HUES64 (cell line): Measurements from ENCODE around the gene CEPT1.

Experiments
- H3K27ac ChIP-seq: 2 replicates; pipeline ENCODE4 v1.7.0; 2013; ENCODE audit warnings: low read depth, low read length, inconsistent platforms
- H3K27me3 ChIP-seq: 2 replicates; pipeline ENCODE4 v1.6.1; 2013; ENCODE audit warnings: mild to moderate bottlenecking, low read length; ENCODE audit not compliant: insufficient read depth
- H3K36me3 ChIP-seq: 2 replicates; pipeline ENCODE4 v1.6.1; 2013; ENCODE audit warnings: mild to moderate bottlenecking, low read length; ENCODE audit not compliant: insufficient read depth
- H3K4me1 ChIP-seq: 2 replicates; pipeline ENCODE4 v1.6.1; 2013; ENCODE audit warnings: mild to moderate bottlenecking, low read length, moderate library complexity; ENCODE audit not compliant: insufficient read depth
- H3K4me3 ChIP-seq: 2 replicates; pipeline ENCODE4 v1.5.1; 2013; ENCODE audit warnings: mild to moderate bottlenecking, low read length, moderate library complexity
- H3K9ac ChIP-seq: 2 replicates; pipeline ENCODE4 v1.6.1; 2013; ENCODE audit warnings: mild to moderate bottlenecking, low read depth, low read length
- H3K9me3 ChIP-seq: 2 replicates; pipeline ENCODE4 v1.6.1; 2013; ENCODE audit warnings: low read depth, low read length; ENCODE audit not compliant: insufficient read depth
- WGBS: fragments of 150-250, 120-280 bp; methylation state at CpG from one replicate; pipeline ENCODE4 v1.1.7; 2013; ENCODE audit warnings: missing lambda C conversion rate; 5-methylcytosine and 5-hydroxymethylcytosine counted together

CEPT1 gene

GRCh38 chr1:111223126-111223685 is 83.2 kb downstream of the CEPT1 start:
- Histone ChIP-seq H3K9ac (no peak overlapping the region), H3K36me3 (no peaks in the 10 kb centered on the region), H3K27me3 (no peaks in the 10 kb centered on the region), H3K4me3 (no peak overlapping the region), H3K27ac (no peak overlapping the region), H3K9me3 (no peaks in the 10 kb centered on the region), H3K4me1 (peaks cover 23% of the 10 kb centered on the region)
- WGBS: 88% methylated on average over 6 of the region's 6 CpGs

DNA sequence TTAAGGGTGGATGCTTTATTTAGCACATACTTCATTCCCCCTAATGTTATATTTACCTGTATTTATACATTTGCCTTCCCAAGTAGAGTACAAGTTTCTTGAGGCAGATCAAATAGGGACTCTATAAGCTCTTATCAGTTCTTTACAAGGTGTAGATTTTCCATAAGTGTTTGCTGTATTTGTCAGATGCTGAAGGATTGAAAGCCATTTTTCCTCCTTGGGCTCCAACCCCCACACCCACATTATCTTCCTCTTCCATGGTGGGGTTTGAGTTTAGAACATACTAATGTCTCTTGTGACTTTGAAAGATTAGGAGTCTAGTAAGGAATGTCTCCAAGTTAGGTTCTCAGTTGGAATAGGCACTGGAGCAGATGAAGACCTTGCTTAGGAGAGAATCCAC is 85.1 kb downstream of the CEPT1 start:
- Histone ChIP-seq H3K4me3 (no peak overlapping the region), H3K4me1 (peaks cover 17% of the 10 kb centered on the region), H3K27ac (no peak overlapping the region)

DNA sequence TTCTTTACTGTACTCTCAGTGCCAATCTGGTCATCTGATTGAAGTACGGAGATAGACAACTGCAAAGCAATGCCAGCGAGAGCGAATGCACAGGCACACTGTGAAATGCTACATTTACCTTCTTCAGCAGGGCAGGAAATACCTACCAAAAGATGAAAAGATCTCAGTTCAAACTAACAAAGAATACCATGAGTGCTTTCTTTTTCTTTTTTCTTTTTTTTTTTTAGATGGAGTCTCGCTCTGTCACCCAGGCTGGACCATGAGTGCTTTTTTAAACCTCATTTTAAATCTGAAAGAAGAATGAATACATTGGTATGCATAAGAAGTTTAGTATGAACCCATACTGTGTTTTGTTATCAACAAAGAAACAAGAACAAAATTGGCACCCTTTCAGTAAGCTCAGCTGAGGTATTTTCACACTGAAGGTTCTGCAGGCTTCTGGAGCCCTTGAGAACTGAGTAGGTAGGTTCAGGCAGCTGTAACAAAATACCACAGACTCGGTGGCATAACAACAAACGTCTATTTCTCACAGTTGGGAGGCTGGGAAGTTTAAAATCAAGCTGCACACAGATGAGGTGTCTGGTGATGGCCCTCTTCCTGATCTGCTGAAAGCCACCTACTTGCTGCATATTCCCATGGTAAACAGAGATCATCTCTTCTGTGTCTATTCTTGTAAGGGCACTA is 85.8 kb downstream of the CEPT1 start:
- 78% methylated on average over 5 of the region's 6 CpGs for WGBS
- H3K27me3 ChIP-seq: no peaks in the 10 kb centered on the region
- H3K4me3 ChIP-seq: no peak overlapping the region
- H3K9me3 ChIP-seq: no peaks in the 10 kb centered on the region
- no peak overlapping the region for H3K9ac ChIP-seq
- H3K27ac ChIP-seq: no peak overlapping the region
- H3K36me3 ChIP-seq: no peaks in the 10 kb centered on the region
- peaks cover 15% of the 10 kb centered on the region for H3K4me1 ChIP-seq

More for the DNA sequence above, 85.1 kb downstream of the CEPT1 start:
- H3K9me3 ChIP-seq: no peaks in the 10 kb centered on the region
- H3K27me3 ChIP-seq: no peaks in the 10 kb centered on the region
- no peak overlapping the region for H3K9ac ChIP-seq
- H3K36me3 ChIP-seq: no peaks in the 10 kb centered on the region

DNA sequence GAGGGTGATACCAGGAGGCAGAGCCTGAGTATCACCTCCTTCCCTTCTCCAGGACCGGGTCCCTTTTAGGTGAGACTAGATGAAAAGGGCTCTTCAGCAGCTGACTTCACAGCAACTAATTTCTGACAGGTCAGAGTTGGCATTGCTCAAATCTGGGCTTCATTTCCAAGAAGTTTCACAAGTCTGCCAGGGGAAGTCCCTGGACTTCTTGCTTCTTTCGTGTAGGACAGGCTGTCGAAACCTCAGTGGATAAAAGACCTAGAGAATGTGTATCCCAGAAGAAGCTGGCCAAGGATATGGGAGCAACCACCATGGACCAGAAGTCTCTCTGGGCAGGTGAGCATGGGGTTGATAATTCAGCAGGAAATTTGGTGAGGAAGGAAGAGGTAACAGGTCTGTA is 87.4 kb downstream of the CEPT1 start, which contains the start of gene CHI3L2:
Gene CHI3L2 (plus strand): TSS at position 280 of the 400 bp plus-strand sequence. CDS start 17 bp downstream, at position 297.
- Histone ChIP-seq H3K4me1 (peaks cover 12% of the 10 kb centered on the region), H3K9ac (no peak within 1 kb of the TSS), H3K27me3 (no peaks in the 10 kb centered on the region), H3K9me3 (no peaks in the 10 kb centered on the region), H3K36me3 (no peaks in the 10 kb centered on the region), H3K27ac (no peak within 1 kb of the TSS), H3K4me3 (no peak within 1 kb of the TSS)
- WGBS: 92% methylated on average over 3 of the region's 3 CpGs

- Histone ChIP-seq H3K27ac (no peak overlapping the region), H3K9me3 (no peaks in the 10 kb centered on the region), H3K4me3 (no peak overlapping the region), H3K36me3 (no peaks in the 10 kb centered on the region), H3K4me1 (peaks cover 8% of the 10 kb centered on the region; the same call in 1 of the 2 replicates), H3K9ac (no peak overlapping the region), H3K27me3 (no peaks in the 10 kb centered on the region)
- 95% methylated on average over 5 of the region's 6 CpGs for WGBS
Observed at GRCh38 chr1:111227851-111228747, 88.1 kb downstream of the CEPT1 start.

DNA sequence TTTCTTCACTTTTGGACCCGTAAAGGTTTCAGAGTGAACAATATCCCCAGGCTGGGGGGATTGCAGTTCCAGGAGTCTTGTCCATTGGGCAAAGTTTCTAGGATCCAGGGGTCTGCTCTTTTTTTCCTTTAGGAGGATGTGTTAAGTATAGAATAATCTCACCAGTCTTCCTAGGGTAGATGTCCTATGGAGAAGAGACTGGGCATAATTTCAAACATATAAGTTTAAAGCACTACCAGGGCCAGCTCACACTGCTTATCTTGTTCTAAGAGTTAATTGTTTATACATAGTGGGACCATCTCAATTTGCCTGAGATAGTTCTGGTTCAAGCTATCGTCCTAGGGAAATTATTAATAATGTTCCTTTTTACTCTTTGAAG is 88.7 kb downstream of the CEPT1 start:
- Histone ChIP-seq H3K9ac (no peak overlapping the region), H3K27ac (no peak overlapping the region), H3K36me3 (no peaks in the 10 kb centered on the region), H3K4me1 (peaks cover 8% of the 10 kb centered on the region; the same call in 1 of the 2 replicates), H3K27me3 (no peaks in the 10 kb centered on the region), H3K9me3 (no peaks in the 10 kb centered on the region), H3K4me3 (no peak overlapping the region)
- 59% methylated on average over 1 of the region's 2 CpGs for WGBS

DNA sequence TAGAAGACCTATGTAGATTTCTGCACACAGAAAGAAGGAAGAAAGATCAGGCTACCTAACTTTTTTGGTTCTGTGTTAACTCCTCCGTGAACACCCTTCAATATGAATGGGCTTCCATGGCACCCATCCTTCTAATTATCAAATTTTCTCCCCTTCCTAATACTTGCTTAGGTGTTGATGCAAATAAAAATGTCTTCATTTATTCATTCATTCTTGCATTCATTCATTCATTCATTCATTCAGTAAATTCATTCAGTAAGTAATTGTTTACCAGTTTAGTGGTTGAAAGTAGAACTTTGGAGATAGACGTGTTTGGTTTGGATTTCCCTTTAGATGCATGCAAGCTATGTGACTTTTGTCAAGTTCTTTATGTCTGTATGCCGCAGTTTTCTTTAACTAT is 92.1 kb downstream of the CEPT1 start:
- 100% methylated on average over 1 of the region's 3 CpGs for WGBS
- Histone ChIP-seq H3K9ac (no peak overlapping the region), H3K27me3 (no peaks in the 10 kb centered on the region), H3K9me3 (no peaks in the 10 kb centered on the region), H3K27ac (no peak overlapping the region), H3K36me3 (no peaks in the 10 kb centered on the region), H3K4me1 (peaks cover 5% of the 10 kb centered on the region; the same call in 1 of the 2 replicates), H3K4me3 (no peak overlapping the region)

GRCh38 chr1:111234258-111234657 is 94.2 kb downstream of the CEPT1 start:
- WGBS: 91% methylated on average over 4 of the region's 4 CpGs
- Histone ChIP-seq H3K36me3 (no peaks in the 10 kb centered on the region), H3K9ac (no peak overlapping the region), H3K4me1 (peaks cover 5% of the 10 kb centered on the region; the same call in 1 of the 2 replicates), H3K27me3 (no peaks in the 10 kb centered on the region), H3K4me3 (no peak overlapping the region), H3K9me3 (no peaks in the 10 kb centered on the region), H3K27ac (no peak overlapping the region)
